Smooth muscle cell (in vitro differentiated cells): ENCODE data around the gene PODXL2. TPM values are rescaled to one million over a fixed set of nuclear protein-coding genes. Genes with fewer than 3 reads are reported as not detected.

Source experiments
- DNase-seq: peaks from one replicate; lab custom pipeline; 2025; ENCODE audit not compliant: unreplicated experiment; lab: John Stamatoyannopoulos, UW
- H2AFZ ChIP-seq: fragments of 200-600 bp; sonication (generic); 2 replicates; pipeline ENCODE4 v1.6.0; 2016; ENCODE audit warnings: antibody characterized with exemption, low read depth, mild to moderate bottlenecking
- H3F3A ChIP-seq: fragments of 200-600 bp; sonication (generic); 2 replicates; pipeline ENCODE4 v1.6.0; 2017; ENCODE audit warnings: antibody characterized with exemption, low read depth
- H3K27ac ChIP-seq: fragments of 200-600 bp; sonication (generic); 2 replicates; pipeline ENCODE4 v1.5.1; 2016; ENCODE audit warnings: low read depth, mild to moderate bottlenecking
- H3K27me3 ChIP-seq: fragments of 200-600 bp; sonication (generic); 2 replicates; pipeline ENCODE4 v1.6.1; 2016; ENCODE audit warnings: low read depth, mild to moderate bottlenecking
- H3K36me3 ChIP-seq: fragments of 200-600 bp; sonication (generic); 2 replicates; pipeline ENCODE4 v1.5.1; 2016; ENCODE audit warnings: low read depth
- H3K4me1 ChIP-seq: fragments of 200-600 bp; sonication (generic); 2 replicates; pipeline ENCODE4 v1.5.1; 2016; ENCODE audit warnings: low read depth
- H3K4me2 ChIP-seq: fragments of 200-600 bp; sonication (generic); 2 replicates; pipeline ENCODE4 v1.6.0; 2016; ENCODE audit warnings: mild to moderate bottlenecking
- H3K4me3 ChIP-seq: fragments of 200-600 bp; sonication (generic); 2 replicates; pipeline ENCODE4 v1.5.1; 2016; ENCODE audit warnings: mild to moderate bottlenecking
- H3K79me2 ChIP-seq: fragments of 200-600 bp; sonication (generic); 2 replicates; pipeline ENCODE4 v1.6.0; 2016; ENCODE audit warnings: low read depth, mild to moderate bottlenecking
- H3K9ac ChIP-seq: fragments of 200-600 bp; sonication (generic); 2 replicates; pipeline ENCODE4 v1.6.0; 2016; ENCODE audit warnings: low read depth
- H3K9me3 ChIP-seq: fragments of 200-600 bp; sonication (generic); replicated peaks from 2 replicates; pipeline ENCODE4 v1.5.1; 2016; ENCODE audit warnings: low read depth
- H4K20me1 ChIP-seq: fragments of 200-600 bp; sonication (generic); 2 replicates; pipeline ENCODE4 v1.6.0; 2016; ENCODE audit warnings: low read depth
- CTCF ChIP-seq: fragments of 200-600 bp; sonication (generic); IDR thresholded peaks from 2 replicates; pipeline ENCODE4 v1.5.1; 2017; ENCODE audit warnings: borderline replicate concordance, mild to moderate bottlenecking, antibody characterized with exemption; ENCODE audit not compliant: insufficient read depth, poor library complexity, severe bottlenecking
- WGBS: methylation state at CpG from one replicate; pipeline ENCODE4 v1.1.7; 2016; ENCODE audit warnings: low lambda C conversion rate; 5-methylcytosine and 5-hydroxymethylcytosine counted together
- polyA plus RNA-seq: library from polyadenylated mRNA; unstranded; fragments of >200 nt; fragmentation: Nextera tagmentation; extraction: Ambion mirVana; gene quantifications from 2 replicates; pipeline ENCODE4 v1.2.1, GENCODE V29; 2016
- total RNA-seq: library from RNA; depleted of rRNA; stranded (reverse); fragments of >200 nt; gene quantifications from 2 replicates; pipeline ENCODE4 v1.2.3, GENCODE V29; 2014

PODXL2 gene
- total and polyA plus RNA-seq, 2 experiments from 2014 or later = 4.1 to 9.7 TPM

GRCh38 chr3:127692501-127693335 is 63.7 kb downstream of the PODXL2 start:
- H3K27ac ChIP-seq = no peak overlapping the region
- peaks cover 22% of the 10 kb centered on the region for H3K4me1 ChIP-seq

GRCh38 chr3:127693336-127693843 is 64.4 kb downstream of the PODXL2 start:
- Histone ChIP-seq H3K4me1 (peaks cover 25% of the 10 kb centered on the region), H2AFZ (no peak overlapping the region), H4K20me1 (no peaks in the 10 kb centered on the region), H3K27me3 (no peaks in the 10 kb centered on the region), H3K9me3 (no peaks in the 10 kb centered on the region), H3K9ac (no peak overlapping the region), H3K4me3 (no peak overlapping the region), H3F3A (peaks cover 3% of the 10 kb centered on the region), H3K36me3 (no peaks in the 10 kb centered on the region), H3K79me2 (no peaks in the 10 kb centered on the region), H3K4me2 (no peak overlapping the region), H3K27ac (no peak overlapping the region)
- no peak for DNase-seq
- TF ChIP-seq CTCF = no peak
- WGBS = 95% methylated on average over 7 of the region's 7 CpGs

More at GRCh38 chr3:127692501-127693335, 63.7 kb downstream of the PODXL2 start:
- Histone ChIP-seq H3F3A (peaks cover 3% of the 10 kb centered on the region), H3K9ac (no peak overlapping the region), H3K4me2 (no peak overlapping the region), H2AFZ (no peak overlapping the region), H3K4me3 (no peak overlapping the region), H3K79me2 (no peaks in the 10 kb centered on the region), H3K36me3 (no peaks in the 10 kb centered on the region), H3K9me3 (no peaks in the 10 kb centered on the region), H4K20me1 (no peaks in the 10 kb centered on the region), H3K27me3 (no peaks in the 10 kb centered on the region)
- no peak for DNase-seq
- no peak for TF ChIP-seq CTCF
- 93% methylated on average over 21 of the region's 21 CpGs for WGBS

- Histone ChIP-seq H3K36me3 (no peaks in the 10 kb centered on the region), H3F3A (peaks cover 3% of the 10 kb centered on the region), H2AFZ (no peak overlapping the region), H3K4me1 (peaks cover 12% of the 10 kb centered on the region), H3K4me2 (no peak overlapping the region), H4K20me1 (no peaks in the 10 kb centered on the region), H3K27me3 (no peaks in the 10 kb centered on the region), H3K9ac (no peak overlapping the region), H3K9me3 (no peaks in the 10 kb centered on the region), H3K79me2 (no peaks in the 10 kb centered on the region), H3K27ac (no peak overlapping the region), H3K4me3 (no peak overlapping the region)
- WGBS = 92% methylated on average over 17 of the region's 17 CpGs
- peak; percentile 3 for TF ChIP-seq CTCF
- DNase-seq = no peak
Measured at GRCh38 chr3:127694467-127695215, 65.7 kb downstream of the PODXL2 start.
